Erythroblast (primary cell): ENCODE results near the gene C9orf50.
"Not testable (repeated sequence)": the region's sequence is repeated elsewhere in the genome, so short reads cannot be mapped to it uniquely, and the experiment has no call there.

Experiments used
- DNase-seq, 2 experiments: peaks; one replicate each; lab custom pipeline; 2025; lab: John Stamatoyannopoulos, UW
- GATA1 ChIP-seq: IDR thresholded peaks from 2 replicates; pipeline ENCODE4 v1.6.1; 2011; ENCODE audit warnings: low read depth, mild to moderate bottlenecking, control low read depth, low read length, moderate library complexity
- POLR2A ChIP-seq: IDR thresholded peaks from 2 replicates; pipeline ENCODE4 v1.6.1; 2011; ENCODE audit warnings: mild to moderate bottlenecking, low read length

The C9orf50 gene

DNA sequence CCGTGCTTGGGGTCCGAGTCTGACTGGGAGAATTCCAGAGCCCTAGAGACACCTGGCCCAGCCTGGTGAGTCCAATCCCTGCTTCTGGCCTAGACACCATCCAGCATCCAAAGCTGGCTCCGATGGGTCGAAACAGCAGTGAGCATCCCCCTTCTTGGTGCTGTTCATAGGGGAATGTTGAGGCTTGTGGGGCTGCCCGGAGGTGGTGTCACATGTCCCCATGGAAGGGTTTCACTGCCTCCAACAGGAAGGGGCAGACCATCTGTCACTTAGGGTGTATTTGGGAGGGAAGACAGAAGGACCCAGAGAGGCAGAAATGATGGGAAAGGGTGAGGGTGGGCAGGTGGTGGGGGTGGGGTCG, 13.9 kb downstream of the C9orf50 start:
- no peak for DNase-seq
- no peak for TF ChIP-seq GATA1
- no peak for TF ChIP-seq POLR2A

DNA sequence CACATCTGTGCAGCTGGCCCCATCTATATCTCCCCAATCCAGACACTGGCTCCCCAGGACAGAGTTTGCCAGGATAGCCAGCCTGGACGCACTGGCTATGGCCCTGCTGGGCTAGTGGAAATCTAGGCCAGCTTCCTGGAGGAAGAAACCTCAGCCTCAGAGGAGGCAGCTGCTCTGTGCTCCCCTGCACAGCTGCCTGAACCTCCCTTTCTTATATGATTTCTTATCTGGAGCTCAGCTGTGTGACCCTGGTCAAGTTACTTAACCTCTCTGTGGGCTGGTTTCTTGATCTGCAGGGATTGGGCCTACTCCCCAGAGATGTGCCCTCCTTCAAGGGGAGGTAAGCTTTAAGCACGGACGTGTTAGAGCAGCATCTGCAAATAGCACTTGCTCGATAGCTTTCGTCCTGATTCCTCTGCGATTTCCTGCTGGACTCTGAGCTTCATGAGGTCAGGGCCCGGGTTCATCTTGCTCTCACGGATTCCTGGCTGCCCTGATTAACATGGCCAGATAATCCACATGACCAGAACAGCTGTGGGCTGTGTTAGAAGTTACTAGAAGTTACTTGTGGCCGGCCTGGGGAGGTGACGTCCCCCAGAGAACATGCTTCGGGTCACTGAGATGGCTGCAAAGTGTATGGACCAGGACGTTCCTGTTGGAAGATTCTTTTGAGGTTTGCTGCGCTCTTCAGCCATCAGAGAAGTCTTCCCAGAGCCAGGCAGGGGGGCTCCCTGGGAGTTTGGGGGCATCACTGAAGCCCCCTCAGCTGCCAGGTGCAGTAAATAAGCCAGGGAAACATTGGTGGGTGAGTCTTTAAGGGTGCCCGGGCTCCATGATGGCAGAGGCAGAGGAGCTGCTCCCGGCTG, 14.5 kb downstream of the C9orf50 start:
- no peak for TF ChIP-seq GATA1
- TF ChIP-seq POLR2A, result no peak

DNA sequence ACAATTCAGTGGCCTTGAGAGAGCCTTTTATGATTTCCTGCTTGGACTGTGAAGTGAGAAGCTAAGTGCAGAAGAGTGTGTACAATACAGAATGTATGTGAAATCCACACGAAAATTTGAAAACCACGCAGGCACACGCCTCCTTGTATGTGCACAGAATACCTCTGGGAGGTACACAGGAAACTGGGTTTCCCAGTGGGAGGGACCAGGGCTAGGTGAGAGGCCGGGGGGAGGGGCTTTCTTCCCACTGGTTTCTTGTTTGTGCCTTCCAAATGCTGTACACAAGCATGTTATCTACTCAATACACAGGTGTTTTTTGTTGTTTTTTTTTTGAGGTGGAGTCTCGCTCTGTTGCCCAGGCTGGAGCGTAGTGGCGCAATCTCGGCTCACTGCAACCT, 16.1 kb downstream of the C9orf50 start:
- DNase-seq, result no peak
- TF ChIP-seq POLR2A (no peak), GATA1 (no peak)

More for the DNA sequence above, 14.5 kb downstream of the C9orf50 start:
- no peak for DNase-seq

DNA sequence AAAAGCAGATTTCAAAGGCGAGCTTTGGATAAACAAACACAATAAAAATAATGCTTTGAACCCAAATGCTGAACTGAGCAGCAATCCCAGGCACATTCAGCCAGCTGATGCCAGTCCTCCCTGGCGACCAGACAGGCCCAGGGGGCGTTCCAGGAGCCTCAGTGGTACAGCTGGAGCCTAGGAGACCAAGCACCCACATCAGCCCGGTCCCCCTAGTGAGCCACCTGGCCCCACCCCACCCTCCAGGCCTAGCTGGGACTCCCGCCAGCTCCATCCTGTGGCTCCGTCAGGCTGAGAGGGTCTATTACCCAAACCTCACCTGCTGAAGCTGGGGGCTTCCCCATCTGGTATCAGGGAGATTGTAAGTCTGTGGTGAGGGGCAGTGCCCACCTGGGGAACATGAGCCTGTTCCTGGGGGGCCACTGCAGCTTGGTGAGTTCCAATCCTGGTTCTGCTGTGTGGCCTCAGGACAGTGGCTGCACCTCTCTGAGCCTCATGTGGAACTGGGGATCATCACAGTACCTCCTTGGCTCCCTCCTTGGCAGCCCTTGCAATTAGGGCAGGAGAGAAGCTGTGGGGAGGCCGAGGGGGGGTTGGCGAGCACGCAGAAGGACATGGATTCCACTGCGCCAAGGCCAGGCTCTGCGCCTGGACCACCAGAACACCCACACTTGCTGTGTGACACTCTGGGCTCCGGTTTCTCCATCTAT, 16.7 kb downstream of the C9orf50 start:
- TF ChIP-seq POLR2A (no peak), GATA1 (no peak)
- DNase-seq, result no peak

DNA sequence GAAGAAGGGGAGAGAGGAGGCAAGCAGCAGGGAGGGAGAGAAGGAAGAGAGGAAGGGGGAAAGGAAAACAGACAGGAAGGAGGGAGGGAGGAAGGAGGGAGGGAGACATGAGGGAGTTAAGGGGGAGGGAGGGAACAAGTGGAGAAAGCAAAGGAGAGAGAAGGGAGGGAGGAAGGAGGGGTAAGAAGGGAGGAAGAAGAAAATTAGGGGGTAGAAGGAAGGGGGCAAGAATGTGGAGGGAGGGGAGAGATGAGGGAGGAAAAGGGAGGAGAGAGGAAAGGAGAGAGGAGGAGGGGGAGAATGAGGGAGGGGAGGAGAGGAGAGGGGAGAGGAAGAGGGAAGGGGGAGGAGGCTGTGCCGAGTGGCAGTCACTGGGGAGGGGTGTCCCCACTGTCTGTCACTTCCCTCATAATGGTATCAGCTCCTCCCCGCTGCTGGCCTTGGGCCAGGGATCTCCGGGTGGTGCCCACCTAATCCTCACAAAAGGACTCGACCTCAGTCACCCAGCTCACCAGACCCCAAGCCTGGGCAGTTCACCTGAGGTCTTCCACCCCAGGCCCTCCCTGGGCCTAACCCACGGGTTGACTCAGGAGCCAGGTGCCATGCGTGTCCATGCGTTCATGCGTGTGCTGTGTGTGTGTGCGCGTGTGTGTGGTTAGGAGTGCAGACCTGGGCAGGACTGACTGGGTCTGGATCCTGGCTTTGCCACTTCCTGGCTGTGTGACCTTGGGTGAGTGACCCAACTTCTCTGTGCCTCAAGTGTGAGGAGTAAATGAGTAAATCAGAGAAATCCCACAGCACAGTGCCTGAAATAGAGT, 18.1 kb downstream of the C9orf50 start:
- DNase-seq, result no peak
- TF ChIP-seq GATA1 (no peak), POLR2A (no peak)

DNA sequence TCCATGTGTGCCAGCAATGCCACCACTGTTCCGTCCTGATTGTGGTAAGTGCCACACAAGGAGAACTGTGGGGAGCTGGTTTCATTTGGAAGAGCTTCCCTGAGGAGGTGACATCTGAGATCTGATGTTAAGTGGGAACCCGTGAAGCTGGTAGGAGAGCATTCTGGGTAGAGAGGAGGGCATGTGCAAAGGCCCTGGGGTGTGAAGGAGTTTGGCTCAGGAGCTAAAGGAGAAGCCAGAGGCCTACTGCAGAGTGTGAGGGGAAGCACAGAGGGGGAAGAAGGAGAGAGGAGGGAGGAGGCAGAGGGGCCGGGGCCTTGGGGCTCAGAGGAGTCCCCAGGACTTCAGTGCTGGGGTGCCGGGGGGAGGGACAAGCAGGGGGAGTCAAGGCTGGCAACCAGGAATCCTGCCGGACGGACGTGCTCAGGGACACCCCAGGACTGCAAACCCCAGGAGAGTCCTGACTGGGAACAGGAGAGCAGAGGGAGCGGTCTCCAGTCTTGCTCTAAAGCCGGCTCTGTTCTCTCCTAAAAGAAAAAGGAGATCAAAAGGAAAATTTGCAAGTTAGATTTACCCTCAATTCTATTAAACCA, 19.7 kb downstream of the C9orf50 start:
- TF ChIP-seq GATA1 (no peak), POLR2A (no peak)

DNA sequence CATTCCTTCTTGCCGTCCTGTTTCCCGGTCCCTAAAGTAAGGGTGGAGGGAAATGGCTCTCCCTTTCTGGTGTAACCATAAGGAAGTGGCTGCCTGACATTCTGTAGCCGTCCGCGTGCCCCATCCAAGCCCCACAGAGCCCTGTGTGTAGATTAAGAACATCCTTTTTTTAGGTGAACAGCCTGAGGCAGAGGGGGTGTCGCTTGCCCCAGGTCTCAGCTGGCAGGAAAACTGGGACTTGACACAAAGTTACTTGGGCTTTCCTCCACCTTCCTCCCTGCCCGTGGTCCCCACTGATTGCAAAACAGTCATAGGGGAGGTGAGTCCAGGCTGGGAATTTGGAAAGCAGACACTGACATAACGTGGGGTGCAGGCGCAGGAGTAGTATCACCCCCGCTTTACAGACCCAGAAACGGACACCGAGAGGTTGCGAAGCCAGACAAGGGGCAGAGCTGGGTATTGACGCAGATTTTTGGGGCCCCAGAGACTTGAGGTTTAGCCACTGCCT, 22.8 kb downstream of the C9orf50 start:
- TF ChIP-seq POLR2A, result no peak
- TF ChIP-seq GATA1, result no peak
- no peak for DNase-seq

More for the DNA sequence above, 19.7 kb downstream of the C9orf50 start:
- no peak for DNase-seq

DNA sequence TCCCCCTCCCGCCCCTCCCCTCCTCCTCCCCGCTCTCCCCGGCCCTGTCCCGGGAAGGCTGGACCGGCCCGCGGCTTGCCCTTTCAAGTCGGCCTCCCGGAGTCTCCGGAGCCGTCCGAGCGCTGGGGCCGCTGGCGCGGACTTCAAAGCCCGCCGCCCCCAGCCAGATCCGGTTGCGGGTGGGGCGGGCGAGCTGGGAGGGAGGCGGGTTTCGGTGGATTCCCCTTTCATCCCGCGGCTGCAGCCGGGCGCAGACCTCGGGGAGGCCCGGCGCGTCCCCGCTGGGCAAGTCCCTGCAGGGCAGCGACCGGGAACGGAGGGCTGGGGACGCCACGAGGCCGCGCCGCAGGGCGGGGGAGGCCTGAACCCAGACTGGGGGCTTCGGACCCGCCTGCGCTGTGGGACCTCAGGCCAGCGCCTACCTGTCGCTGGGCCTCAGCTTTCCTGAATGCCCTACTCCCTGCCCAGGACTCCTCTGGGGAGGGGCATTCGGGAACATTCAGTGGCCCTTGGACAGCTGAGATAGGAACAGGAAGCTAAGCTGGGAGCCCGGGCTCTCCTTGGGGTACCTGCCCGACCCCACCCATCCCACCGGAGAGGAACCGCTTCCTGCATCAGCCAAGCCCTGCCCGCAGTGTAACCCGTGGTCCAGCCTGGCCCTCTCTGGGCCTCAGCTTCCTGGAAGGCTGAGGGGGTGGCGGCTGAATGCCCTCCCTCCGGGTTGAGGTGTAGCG, 23.4 kb downstream of the C9orf50 start:
- DNase-seq, result no peak
- TF ChIP-seq POLR2A (no peak), GATA1 (no peak)

DNA sequence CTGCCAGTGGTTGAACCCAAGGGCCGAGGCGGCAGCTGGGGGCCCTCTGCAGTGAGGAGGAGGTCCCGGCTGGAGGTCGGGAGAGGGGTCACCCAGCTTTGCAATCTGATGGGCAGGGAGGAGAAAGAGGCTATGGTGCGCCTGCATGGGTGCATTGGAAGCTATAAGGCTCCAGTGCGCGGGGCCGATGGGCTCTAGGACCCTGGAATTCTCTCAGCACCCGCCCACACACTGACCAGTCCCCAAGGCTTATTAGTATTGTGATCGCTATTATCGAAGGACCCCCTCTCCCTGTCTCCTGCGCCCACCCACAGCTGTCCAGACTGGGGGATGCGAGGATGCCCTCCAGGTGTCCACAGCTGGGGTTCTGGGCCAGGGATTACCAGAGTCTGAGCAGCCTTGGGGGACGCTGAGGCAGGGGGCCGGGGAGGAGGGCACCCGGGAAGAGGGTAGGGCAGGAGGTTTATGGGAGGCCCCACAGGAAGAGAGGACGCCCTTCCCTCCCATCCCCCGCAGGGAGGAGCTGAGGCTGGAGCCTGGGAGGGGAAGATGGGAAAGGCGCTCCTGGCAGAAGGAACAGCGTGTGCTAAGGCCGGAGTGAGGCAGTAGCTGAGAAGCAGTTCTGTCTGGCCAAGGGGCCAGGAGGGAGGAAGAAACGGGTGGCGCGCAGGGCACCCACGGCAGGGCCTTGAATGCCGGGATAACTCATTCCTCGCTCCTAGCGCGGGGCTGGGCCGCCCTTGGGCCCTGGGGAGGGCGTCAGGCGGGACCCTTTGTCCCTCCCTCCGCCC, 24.2 kb downstream of the C9orf50 start:
- TF ChIP-seq GATA1 (no peak), POLR2A (no peak)
- no peak for DNase-seq

DNA sequence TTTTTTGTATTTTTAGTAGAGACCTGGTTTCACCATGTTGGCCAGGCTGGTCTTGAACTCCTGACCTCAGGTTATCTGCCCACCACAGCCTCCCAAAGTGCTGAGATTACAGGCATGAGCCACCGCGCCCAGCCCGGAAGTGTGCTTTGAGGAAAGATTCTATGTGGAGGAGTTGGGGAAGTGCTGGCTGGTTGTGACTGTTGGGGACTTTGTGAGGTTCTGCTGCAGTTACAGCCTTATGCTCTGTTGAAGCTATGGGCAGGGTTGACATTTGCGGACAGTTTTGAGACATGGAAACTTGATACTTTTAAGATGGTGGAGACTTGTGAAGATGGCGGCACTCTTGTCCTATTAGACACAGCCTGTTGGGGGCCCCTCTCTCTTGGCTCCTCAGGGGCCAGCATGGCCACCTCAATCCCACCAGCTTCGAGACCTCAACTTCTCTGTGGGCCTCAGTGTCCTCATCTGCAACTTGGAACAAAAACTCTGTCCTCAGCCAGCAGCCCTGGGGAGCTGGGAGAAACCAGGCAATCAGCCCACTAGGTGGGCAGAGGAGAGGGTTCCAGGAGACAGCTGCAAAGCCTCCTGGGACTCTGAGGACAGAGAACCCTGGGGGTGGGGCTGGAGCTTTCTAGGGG, 24.9 kb downstream of the C9orf50 start:
- no peak for TF ChIP-seq POLR2A
- DNase-seq, result no peak

DNA sequence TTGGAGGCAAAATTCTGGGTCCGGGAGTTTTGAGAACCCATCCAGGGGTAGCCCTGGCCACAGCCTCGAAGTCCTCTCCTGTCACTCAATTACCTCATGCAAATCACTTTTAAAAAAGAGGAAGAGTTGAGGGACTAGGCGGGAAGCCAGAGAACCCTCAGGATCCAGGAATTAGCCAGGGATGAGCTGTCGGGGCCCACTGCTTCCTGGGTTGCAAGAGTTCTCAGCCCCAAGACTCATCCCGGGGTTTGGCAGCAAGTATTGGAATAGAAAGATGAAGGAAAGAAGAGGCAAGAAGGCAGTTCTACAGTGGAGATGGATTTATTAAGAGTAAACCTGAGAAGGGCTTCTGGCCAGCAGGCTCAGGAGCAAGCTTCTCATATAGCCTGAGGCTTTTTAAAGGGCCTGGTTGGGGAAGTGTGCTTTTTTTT, 25.6 kb downstream of the C9orf50 start:
- no peak for TF ChIP-seq GATA1
- no peak for TF ChIP-seq POLR2A
- DNase-seq, result no peak

DNA sequence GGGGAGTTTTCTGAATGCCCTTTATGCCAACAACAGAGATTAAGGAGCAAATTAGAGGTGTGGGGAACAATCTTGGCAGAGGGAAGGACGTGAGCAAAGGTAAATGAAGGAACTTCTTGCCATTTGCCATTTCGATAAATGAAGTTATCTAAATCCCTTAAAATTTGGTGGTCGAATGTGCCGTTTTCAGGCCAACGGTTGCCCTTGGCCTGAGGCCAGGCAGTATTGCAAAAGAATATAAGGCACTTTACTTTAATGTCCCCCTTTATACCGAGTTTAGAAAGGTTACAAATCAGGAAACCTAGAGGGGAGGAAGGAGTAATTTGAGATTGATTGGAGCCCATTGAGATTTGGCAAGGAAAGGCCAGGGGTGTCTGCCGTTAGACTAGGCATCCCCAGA, 26.3 kb downstream of the C9orf50 start:
- TF ChIP-seq GATA1 (no peak), POLR2A (no peak)
- no peak for DNase-seq

DNA sequence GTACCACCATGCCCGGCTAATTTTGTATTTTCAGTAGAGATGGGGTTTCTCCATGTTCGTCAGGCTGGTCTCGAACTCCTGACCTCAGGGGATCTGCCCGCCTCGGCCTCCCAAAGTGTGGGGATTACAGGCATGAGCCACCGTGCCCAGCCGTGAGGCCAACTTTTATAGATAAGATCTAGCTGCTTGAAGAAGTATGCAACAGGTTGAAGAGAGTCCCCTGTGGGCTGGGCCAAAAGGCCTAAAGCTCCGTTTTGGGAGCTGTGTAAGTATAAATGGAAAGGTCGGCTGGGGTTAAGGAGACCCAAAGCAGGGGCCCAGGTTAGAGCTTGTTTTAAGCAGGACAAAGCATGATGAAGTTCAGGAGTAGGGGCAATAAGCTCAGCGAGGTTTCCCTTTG, 28.1 kb downstream of the C9orf50 start:
- DNase-seq, result not testable (repeated sequence)
